ENCODE measurements around the gene CHCT1.

Gene CHCT1

GRCh38 chr17:60422162-60422665 is at the start of gene CHCT1:
Gene CHCT1, plus strand, starts transcription at chr17:60422489. Its CDS starts 104 bp downstream, at chr17:60422593.
- TF ChIP-seq EP300 (IDR thresholded peaks at IDR 0.05; ENCODE audit: borderline replicate concordance): no peak
- TF ChIP-seq CEBPB (IDR thresholded peaks at IDR 0.05): no peak
- TF ChIP-seq TAF1 (IDR thresholded peaks at IDR 0.05; ENCODE audit: low read depth): no peak
- no peak for TF ChIP-seq FOXM1 (IDR thresholded peaks at IDR 0.05; ENCODE audit: borderline replicate concordance, low read depth)
- TF ChIP-seq TEAD4 (IDR thresholded peaks at IDR 0.05): no peak
- TF ChIP-seq USF1 (IDR thresholded peaks at IDR 0.05): no peak
- no peak for TF ChIP-seq NFIC (IDR thresholded peaks at IDR 0.05)
- TF ChIP-seq CREB1 (IDR thresholded peaks at IDR 0.05; ENCODE audit: low read depth): no peak
- TF ChIP-seq RAD21 (IDR thresholded peaks at IDR 0.05; ENCODE audit: low read depth): no peak
- no peak for TF ChIP-seq REST (IDR thresholded peaks at IDR 0.05; ENCODE audit: low read depth)
- TF ChIP-seq YY1 (IDR thresholded peaks at IDR 0.05; ENCODE audit: low read depth): no peak
- TF ChIP-seq, protein P1, sequence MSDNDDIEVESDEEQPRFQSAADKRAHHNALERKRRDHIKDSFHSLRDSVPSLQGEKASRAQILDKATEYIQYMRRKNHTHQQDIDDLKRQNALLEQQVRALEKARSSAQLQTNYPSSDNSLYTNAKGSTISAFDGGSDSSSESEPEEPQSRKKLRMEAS (IDR thresholded peaks at IDR 0.05): no peak
- no peak for TF ChIP-seq ZBTB7A (IDR thresholded peaks at IDR 0.05; ENCODE audit: low read depth)

- TF ChIP-seq CREB1 (IDR thresholded peaks at IDR 0.05; ENCODE audit: low read depth): no peak
- TF ChIP-seq CEBPB (IDR thresholded peaks at IDR 0.05): no peak
- no peak for TF ChIP-seq FOXM1 (IDR thresholded peaks at IDR 0.05; ENCODE audit: borderline replicate concordance, low read depth)
- no peak for TF ChIP-seq TCF12 (IDR thresholded peaks at IDR 0.05; ENCODE audit: low read depth)
- TF ChIP-seq ZBTB7A (IDR thresholded peaks at IDR 0.05; ENCODE audit: low read depth): no peak
- no peak for TF ChIP-seq NFIC (IDR thresholded peaks at IDR 0.05)
- no peak for TF ChIP-seq TAF1 (IDR thresholded peaks at IDR 0.05; ENCODE audit: low read depth)
- TF ChIP-seq EP300 (IDR thresholded peaks at IDR 0.05; ENCODE audit: borderline replicate concordance): no peak
- TF ChIP-seq RAD21 (IDR thresholded peaks at IDR 0.05; ENCODE audit: low read depth): no peak
- TF ChIP-seq REST (IDR thresholded peaks at IDR 0.05; ENCODE audit: low read depth): no peak
- no peak for TF ChIP-seq USF1 (IDR thresholded peaks at IDR 0.05)
- no peak for TF ChIP-seq TEAD4 (IDR thresholded peaks at IDR 0.05)
- TF ChIP-seq YY1 (IDR thresholded peaks at IDR 0.05; ENCODE audit: low read depth): no peak
- TF ChIP-seq EGR1 (IDR thresholded peaks at IDR 0.05): no peak
- TF ChIP-seq, protein P1 (IDR thresholded peaks at IDR 0.05): no peak
Measured at GRCh38 chr17:60372790-60373483, 49.4 kb upstream of the CHCT1 start.

- TF ChIP-seq CEBPB (IDR thresholded peaks at IDR 0.05) (no peak), EGR1 (IDR thresholded peaks at IDR 0.05) (no peak), REST (IDR thresholded peaks at IDR 0.05; ENCODE audit: low read depth) (no peak)
Measured at GRCh38 chr17:60381958-60382357, 40.3 kb upstream of the CHCT1 start.

- no peak for TF ChIP-seq REST (IDR thresholded peaks at IDR 0.05; ENCODE audit: low read depth)
- TF ChIP-seq, protein P1 (IDR thresholded peaks at IDR 0.05): no peak
- no peak for TF ChIP-seq EP300 (IDR thresholded peaks at IDR 0.05; ENCODE audit: borderline replicate concordance)
Measured at GRCh38 chr17:60383379-60383778, 38.9 kb upstream of the CHCT1 start.
